NCI-H1694 treated with DMSO at 0.1 percent for 48 hours (cell line): ENCODE data around the gene DPYD.

Experiments
- DNase-seq: peaks from one replicate; lab custom pipeline; 2025; lab: John Stamatoyannopoulos, UW

DPYD gene

DNA sequence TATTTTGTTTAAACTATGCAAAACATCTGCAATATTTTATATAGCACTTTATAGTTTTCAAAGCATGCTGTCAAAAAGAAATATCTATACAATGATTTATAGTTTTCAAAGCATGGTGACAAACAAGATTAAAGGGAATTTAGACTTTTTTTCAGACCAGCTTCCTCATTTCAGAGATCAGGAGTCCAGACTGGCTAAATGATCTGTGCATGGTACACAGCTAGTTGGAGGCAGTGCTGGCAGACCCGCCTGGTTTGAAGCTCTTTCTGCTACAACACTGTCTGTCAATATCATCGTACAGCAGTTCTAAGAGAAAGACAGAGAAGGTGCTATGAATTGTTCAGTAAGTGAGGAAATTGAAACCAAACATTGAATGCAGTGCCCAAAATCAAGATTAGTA lies 720.2 kb downstream of the DPYD start:
- DNase-seq, result no peak

DNA sequence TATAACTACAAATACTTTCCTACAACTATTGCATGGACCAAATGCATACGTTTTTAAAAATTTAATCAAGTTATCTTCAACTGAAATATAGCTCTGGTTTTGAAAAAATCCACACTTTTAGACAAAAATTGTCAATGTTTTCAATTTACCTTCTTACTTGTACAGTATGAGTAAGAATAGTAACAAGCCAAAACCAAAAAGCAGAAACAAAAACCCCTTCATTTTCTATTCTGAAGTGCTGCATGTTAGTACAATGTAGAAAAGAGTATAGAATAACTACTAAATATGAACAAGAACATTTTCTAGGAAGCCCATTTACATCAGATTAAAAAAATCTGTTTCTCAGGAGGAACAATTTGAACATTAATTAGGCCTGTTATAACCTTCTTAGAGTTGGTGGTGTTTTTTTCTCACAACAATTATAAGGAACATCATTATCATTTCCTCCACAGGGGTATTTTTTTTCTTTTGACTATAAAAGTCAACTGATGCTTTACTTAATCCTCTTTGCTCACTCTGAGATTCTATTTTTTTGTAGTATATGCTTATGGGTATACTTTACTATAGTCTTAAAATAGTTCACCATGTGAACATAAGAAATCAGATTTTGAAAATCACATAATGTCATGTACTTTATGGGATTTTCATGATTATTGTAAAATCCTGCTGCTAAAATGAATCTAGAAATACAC lies 723.9 kb downstream of the DPYD start:
- no peak for DNase-seq

DNA sequence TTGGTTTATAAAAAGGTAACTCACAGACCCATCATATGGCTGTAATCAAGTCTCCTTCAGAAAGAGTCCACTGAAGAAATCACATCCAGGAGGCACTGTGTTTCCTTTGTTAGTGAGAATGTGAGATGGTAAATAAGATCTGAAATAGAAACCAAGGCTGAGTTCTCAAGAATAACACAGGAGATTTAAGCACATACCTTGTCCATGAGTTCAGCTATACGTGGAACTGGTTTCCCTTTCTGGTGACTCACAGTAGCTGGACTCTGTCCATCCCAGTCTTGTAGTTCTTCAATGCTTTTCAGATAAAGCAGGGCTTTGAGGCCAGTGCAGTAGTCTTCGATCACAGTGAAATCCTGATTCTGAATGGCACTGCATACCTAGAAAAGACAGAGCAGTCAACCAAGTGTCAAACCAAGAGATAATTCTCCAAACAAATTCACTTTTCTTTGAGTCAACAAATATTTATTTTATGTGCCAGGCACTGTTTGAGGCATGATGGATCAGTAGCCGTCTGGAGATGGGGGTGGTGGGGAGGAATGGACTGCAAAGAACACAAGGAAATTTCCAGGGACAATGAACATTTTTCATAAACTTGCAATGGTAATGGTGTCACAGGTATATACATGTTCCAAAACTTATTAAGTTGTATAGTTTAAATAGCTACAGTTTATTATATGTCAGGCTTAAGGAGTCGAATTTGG lies 727.8 kb downstream of the DPYD start:
- DNase-seq, result no peak

DNA sequence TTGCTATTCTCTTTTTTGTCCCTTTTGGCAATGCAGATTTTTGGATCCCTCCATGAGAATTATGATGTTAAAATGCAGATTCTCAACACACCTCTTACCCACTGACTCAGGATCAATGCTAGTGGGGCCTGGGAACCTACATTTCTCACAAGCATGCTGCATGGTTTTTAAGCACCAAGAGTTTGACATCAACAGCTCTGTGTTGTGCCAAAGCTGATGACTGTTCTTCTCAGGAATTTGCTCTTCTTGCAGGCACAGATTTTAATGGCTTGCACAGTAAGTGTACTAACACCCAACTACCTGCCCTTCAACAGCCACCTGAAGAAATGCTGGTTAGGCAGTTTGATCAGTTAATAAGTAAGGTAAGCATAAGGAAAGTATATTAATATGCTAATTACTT lies 730.5 kb downstream of the DPYD start:
- DNase-seq, result no peak

DNA sequence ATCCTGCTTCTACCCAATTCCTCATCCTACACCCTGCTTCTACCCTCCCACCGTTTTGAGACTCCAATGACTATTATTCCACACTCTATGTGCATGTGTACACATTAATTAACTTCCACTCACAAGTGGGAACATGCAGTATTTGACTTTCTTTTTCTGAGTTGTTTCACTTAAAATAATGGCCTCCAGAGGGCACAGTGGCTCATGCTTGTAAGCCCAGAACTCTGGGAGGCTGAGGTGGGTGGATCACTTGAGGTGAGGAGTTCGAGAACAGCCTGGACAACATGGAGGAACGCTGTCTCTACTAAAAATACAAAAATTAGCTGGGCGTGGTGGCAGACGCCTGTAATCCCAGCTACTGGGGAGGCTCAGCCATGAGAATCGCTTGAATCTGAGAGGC lies 734.5 kb downstream of the DPYD start:
- DNase-seq, result no peak

DNA sequence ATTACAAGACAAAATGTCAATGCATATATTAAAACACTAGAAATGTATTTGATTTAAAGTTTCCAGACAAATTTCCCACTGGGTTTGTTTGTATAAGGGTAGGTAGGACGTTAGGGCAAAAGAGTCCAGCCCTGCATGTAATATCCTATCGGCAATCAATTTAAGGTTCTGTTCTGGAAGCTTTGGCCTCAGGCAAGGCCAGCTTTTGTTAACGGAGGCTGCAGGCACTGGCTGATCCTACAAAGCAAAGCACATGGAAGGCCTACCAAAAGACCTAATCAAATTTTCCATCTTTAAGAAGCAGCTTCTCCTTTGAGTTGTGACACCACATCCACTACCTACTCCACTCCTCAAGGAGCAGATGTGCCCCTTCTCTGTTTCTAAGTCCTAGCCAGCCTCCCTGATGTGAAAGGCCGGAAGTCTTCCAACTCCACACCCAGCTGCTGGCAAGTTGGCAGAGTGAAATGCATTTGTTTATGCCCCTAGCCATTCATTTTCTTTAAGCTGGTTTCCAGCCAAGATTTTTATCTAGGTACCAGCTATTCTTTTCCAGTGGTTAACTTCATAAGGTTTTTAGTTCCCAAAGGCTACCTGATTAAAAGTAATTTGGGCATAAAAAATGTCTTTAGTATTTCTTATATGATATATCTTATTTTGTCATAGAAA lies 746.7 kb downstream of the DPYD start:
- no peak for DNase-seq

DNA sequence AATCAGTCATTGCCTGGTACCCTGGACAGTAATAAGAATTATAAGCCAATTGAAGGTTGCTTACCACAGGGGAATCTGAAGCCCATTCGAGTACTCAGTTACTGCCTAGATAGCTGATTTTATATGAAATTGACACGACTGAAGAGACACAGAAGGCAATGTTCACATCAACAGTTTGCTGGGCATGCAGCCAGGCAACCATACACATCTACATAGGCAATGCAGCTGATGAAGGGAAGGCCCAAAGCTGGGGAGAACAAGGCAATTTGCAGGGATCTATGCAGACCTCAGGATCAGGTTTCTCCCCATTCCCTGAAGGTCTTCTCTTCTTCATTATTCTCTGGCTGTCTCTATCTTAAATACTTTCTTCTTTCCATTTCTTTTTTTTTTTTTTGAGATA lies 750.5 kb downstream of the DPYD start:
- peak; percentile 83 for DNase-seq

DNA sequence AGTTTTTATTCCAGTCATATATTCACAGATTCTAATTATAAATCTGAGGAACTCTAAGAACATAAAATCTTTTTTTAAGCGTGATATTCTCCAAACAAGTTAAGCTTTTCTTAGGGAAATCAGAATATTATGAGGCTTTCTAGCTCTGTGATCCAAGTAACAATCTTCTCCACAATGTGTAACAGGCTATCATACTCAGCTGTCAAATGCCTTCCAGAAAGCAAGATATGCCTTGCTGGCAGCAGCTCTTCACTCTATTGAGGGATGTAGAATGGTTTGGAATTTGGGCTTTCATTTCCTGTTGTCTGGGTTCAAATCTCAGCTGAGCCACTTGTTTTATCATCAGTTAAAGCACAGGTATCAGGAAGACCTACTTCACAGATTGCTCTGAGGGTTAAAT lies 752.8 kb downstream of the DPYD start:
- DNase-seq, result no peak

DNA sequence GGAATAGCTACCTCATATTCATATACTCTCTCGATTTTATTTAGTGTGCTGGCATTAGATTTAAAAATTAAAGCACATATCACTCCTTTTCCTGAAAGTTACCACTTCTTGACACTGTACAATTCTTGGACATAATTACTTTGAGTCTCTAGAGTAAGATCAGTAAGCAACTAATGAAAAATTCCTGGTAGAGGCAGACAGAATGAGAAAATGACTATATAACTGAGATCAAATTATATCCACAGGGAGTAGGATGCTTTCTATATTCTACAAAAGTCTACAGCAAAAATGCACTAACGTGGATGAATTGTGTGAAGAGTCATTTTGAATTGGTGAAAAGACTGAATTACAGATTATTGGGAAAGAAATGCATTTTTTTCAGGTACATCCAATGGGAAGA lies 753.6 kb downstream of the DPYD start:
- no peak for DNase-seq

DNA sequence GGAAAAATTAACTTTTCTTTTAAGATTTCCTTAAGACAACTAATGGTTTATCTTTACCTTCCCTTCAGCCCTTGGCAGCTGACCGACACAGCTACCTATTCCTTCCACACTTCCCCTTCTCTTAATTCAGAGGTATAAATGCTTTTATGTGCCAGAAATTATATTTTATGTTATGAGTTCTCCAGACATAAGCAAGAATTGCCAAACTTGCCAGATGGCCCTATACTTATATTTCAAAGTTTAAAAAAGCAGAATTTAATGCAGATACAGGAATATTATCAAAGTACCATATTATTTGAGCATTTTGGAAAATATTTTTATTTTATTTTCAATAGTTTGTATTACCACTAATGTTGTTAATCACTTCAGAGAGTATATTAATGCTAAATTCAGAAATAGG lies 754.2 kb downstream of the DPYD start:
- no peak for DNase-seq

DNA sequence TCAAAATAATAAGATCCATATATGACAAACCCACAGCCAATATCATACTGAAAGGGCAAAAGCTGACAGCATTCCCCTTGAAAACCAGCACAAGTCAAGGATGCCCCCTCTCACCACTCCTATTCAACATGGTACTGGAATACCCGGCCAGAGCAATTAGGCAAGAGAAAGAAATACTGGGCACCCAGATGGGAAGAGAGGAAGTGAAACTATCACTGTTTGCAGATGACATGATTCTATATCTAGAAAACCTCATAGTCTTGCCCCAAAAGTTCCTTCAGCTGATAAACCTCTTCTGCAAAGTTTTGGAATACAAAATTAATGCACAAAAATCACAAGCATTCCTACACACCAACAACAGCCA lies 756.6 kb downstream of the DPYD start:
- no peak for DNase-seq

DNA sequence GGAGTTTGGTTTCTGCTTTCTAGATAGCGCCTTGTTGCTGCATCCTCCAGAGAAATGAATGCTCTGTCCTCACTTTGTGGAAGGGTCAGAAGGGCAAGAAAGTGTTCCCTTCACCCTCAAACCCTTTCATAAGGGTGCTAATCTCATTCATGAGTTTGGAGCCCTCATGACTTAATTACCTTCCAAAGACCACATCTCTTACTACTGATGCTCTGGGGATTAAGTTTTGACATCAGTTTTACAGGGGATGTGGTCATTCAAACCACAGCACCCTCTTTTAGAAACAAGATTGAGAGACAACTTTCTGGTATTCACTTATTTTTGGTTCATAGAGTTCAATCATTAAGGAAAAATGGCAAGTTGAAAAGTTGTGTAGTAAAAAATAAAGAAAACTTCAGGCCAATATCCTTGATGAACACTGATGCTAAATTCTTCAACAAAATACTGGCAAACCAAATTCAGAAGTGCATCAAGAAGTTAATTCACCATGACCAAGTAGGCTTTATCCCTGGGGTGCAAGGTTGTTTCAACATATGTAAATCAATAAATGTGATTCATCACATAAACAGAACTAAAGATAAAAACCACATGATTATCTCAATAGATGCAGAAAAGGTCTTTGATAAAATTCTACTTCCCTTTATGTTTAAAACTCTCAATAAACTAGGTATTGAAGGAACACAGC lies 757.1 kb downstream of the DPYD start:
- no peak for DNase-seq

DNA sequence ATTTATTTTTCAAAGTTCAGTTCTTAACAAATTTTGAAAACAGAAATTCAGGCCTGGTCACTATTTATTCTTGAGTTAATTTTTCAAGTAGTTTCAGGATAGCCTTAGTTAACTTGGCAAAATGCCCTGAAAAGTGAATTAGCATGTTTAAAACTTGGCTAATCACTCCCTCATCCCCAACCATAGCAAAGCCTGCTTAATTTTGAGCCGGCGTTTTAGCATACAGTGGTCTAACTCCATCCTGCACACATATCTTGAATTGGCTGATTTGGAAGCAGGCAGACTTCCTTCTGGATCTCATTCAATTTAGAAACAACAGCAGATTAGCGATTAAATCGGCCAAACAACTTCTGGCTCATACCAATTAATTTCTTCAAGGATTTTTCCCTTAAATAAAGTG lies 760.0 kb downstream of the DPYD start:
- DNase-seq, result no peak

DNA sequence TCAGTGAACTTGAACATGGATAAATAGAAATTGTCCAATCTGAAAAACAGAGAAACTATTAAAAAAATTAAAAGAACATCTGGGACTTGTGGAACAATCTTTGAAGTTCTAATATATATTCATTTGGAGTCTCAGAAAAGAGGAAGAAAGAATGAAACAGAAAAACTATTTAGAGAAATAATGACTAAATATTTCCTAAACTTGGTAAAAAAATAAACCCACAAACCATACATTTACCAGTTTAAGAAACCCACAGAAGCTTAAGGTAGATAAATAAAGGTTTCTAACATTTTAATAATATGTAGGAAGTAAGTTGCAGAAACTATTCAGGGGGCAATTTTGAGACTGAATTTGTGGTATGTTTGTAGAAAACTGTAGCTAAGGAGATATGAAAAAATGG lies 761.5 kb downstream of the DPYD start:
- DNase-seq, result no peak

DNA sequence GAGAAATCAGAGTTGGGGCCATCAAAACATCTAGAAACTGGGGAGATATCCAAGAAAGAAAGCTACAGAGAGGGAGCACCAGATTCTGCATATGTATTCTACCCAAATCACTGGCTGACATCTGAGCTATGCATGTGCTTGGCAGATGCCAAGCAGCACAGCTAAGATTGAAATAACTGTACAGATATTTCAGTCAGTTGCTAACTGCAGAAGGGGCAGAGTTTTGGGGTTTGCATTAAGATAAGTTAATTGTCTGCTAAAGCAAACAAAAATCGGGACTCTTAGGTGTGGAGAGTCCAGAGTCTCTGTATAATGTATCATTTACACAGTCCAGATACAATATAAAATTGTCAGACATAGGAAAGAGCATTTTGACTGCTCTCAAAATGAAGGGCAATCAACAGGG lies 762.1 kb downstream of the DPYD start:
- no peak for DNase-seq

DNA sequence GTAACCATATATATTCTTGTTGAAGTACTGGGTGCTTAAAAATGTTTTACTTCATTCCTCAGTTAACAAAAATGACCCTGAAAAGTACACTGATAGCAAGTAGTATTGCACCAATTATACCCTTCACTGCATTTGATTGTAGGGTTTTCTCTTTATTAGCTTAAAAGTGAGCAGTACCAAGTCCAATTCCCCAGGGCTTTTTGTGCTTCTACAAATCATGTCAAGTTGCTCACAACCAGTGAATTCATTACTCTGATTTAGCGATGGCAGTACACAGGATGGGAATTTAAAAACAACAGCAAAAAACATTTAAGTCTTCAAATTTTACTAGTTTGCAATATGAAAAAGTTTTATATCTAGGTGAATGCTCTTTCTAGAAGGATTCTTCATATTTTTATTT lies 762.8 kb downstream of the DPYD start:
- DNase-seq, result no peak

DNA sequence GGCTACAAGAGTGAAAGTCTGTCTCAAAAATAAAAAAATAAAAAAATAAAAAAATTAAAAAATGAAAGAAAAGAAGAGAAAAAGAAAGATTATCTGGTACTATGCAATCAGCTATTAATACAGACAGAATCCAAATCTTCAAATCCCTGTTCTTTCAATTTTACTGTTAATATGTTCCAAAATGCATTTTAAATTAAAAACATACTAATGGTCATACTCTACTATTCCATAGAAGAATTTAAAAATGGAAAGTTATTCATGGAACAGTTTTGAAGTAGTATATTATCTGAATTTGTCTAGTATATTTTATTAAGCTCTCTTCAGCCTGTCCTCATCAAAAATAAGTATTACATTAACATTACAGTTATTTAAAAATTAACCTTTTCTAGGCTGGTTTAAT lies 769.2 kb downstream of the DPYD start:
- no peak for DNase-seq

DNA sequence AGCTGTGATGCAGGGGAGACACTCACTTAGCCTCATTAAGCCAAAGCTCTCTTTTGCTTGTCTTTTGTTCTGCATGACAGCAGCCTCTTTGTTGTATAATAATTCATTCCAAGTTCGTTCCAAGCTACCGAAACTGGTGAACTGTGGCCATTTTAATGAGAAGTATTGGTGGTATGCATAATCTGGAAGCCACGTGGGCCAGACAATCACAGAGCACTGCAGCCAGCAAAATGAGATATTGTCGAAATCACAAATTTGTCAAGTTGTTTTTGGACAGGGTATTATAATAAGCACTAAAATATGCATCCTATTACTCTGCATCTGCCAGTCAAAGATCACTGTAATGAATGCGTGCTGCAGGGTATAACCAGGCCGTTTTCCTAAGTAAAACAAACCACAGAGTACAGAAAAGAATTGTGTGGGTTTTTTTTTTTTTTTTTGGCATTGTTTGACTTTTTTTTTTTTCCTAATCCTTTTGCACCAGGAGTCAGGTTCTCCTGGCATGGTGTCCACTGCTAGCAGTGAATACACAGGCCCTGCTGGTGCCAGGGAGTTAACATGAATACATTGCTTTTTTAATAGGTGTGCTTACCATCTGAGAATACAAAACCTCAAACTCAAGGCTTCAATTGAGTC lies 775.4 kb downstream of the DPYD start:
- no peak for DNase-seq

DNA sequence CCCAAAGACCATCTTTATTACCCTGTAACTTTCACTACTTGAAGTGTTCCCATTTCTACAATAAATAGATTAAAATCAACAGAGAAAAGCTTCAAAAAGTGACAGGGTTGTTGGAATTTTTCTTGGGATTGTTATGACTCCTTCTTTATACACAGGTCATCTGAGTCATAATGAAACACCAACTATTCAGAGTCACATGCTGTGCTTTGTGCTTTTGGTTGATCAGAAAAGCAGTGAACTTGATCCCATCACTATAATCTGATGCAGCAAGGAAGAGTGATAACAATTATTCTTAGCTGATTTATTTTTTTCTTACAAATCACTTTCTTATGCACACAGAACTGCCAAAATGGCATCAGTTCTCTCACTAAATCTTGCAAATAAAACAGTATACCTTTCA lies 776.3 kb downstream of the DPYD start:
- no peak for DNase-seq

DNA sequence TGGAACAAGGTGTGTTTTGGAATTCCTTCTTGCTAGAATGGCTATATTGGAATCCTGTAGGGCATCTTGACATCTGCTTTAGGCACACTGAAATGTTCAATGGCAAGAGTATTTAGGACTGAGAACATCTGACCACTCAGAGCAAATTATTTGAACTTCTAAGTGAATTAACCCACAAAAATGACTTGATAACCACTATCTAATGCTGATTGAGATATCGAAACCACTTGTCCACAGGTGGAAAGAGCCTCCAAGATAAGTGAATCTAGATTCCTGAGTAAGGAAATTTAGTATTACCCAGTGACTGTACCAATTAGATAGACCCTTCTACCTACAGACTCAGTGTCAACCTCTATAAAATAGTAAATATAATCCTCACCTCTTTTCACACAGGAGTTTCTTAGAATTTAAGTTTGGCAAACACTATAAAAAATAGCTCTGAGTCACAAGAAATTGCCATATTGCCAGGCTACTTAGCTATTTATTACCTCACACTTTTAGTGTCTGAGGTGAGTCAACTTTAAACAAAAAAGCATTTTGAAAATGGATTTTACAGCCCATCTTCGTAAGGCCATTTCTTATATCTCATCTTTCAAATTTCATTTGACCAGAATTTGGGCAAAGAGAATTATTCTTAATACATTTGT lies 777.5 kb downstream of the DPYD start:
- DNase-seq, result no peak

DNA sequence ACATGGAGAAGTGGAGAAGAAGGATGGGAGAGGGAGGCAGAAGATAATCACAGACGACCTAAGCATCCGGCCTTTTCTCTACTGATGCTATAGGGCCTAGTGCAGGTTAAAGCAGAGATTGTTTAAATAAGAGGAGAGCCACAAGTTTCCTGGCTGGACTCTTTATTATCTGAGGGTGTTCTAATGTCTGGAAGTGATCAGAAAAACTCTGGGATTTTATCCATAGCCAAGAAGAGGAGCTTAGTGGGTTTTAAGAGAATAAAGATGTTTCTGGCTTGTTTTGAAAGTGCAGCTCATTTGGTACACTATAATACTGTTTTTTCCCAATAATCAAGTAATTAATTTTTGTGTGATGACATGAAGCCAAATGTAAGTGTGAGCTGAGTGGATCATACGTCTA lies 780.2 kb downstream of the DPYD start:
- DNase-seq, result no peak

DNA sequence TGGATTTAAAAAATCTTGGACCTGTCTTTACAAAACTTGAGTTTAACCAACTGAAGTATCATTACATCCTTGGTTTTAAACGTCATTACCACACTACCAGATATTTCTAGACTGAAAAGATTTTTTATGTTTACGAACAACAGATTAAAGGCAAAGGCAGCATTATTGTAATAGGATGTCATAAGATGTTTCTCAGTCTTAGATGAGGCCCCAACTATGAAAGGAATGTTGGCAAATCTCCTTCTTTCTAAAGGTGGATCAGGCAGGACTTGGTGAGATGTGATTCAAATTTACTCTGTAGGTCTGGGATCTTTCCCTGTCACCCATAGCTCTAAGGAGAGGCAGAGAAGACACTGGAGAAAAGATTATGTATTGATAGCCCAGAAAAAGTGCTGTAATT lies 781.3 kb downstream of the DPYD start:
- DNase-seq, result no peak
